RPMI7951 (cell line): ENCODE data around the gene LMNB1. TPM values are rescaled to one million over a fixed set of nuclear protein-coding genes. Genes with fewer than 3 reads are reported as not detected.

ENCODE experiments used
- DNase-seq: peaks from one replicate; pipeline ENCODE4 v3.0.0-alpha.2; 2012; ENCODE audit warnings: low read depth
- total RNA-seq: library from RNA; depleted of rRNA; stranded (reverse); fragments of >200 nt; shearing (Covaris generic); gene quantifications from 2 replicates; pipeline ENCODE4 v1.2.3, GENCODE V29; 2014; rRNA removed

Gene LMNB1
- total RNA-seq, 1 experiment from 2014 or later = 101 TPM

DNA sequence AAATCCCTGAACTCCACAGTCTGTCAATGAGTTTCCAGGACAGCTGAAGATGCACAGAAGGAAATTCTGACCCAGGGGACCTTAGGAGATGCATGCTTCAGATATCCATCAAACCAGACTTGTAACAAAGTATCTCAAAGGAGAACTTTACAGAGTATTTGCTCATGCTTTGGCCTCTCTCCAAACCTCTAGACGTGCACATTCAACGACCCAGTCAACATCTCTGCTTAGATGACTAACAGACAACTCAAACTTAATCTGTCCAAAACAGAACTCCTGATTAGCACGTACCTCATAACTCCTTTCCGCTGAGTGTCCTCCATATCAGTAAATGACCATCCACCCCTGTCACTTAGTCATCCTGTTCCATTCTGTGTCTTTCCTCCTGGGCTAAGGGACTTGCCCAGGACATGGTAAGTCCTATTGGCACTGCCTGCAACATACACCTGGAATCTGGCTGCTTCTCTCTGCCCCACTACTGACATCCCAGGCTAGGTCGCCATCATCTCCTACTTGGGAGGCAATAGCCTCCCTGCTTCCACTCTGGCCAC lies 107.4 kb downstream of the LMNB1 start:
- DNase-seq = peak; percentile 91

Other genes starting within 250 kb of the LMNB1 start
- 37.0 and 39.9 TPM in 2 replicates for gene ALDH7A1, start 181.9 kb upstream of the LMNB1 start, total RNA-seq
- 43.0 and 67.9 TPM in 2 replicates for gene PHAX, start 176.2 kb upstream of the LMNB1 start, total RNA-seq